OCI-LY7 (cell line): Measurements from ENCODE around the gene CXCR5. TPM values are rescaled to one million over a fixed set of nuclear protein-coding genes. Genes with fewer than 3 reads are reported as not detected.

Experiments
- BruUV-seq: library from RNA; stranded (reverse); fragments of 400-500 nt; replicated peaks from 2 replicates; lab custom pipeline; 2021; lab: Mats Ljungman, UMichigan
- CTCF ChIA-PET: fragments of 300-600 bp; sonication (Branson Sonifier 250); formaldehyde crosslinking; loops from one replicate; lab custom pipeline; 2022; ENCODE audit warnings: antibody characterized with exemption; ENCODE audit not compliant: unreplicated experiment; lab: Charles Lee
- POLR2A ChIA-PET: fragments of 300-600 bp; sonication (Branson Sonifier 250); formaldehyde crosslinking; loops from one replicate; lab custom pipeline; 2022; ENCODE audit warnings: antibody characterized with exemption; lab: Charles Lee
- DNase-seq: peaks from one replicate; pipeline ENCODE4 v3.0.0-alpha.2; 2015; ENCODE audit warnings: low spot score
- H2AFZ ChIP-seq: fragments of 200-600 bp; sonication (generic), shearing (Covaris generic); 2 replicates; pipeline ENCODE4 v1.6.1; 2014; ENCODE audit warnings: mild to moderate bottlenecking, antibody characterized with exemption, low read length, moderate library complexity
- H3K27ac ChIP-seq: fragments of 200-600 bp; sonication (generic); 2 replicates; pipeline ENCODE4 v1.5.1; 2014; ENCODE audit warnings: mixed run types, low read depth, mild to moderate bottlenecking, moderate library complexity, low read length, inconsistent platforms; ENCODE audit not compliant: poor library complexity, severe bottlenecking
- H3K36me3 ChIP-seq: fragments of 200-600 bp; sonication (generic); 2 replicates; pipeline ENCODE4 v1.6.1; 2014; ENCODE audit warnings: mild to moderate bottlenecking, antibody characterized with exemption, low read length, moderate library complexity, mixed read lengths; ENCODE audit not compliant: insufficient read depth
- H3K4me1 ChIP-seq: fragments of 200-600 bp; sonication (generic); 2 replicates; pipeline ENCODE4 v1.5.1; 2014; ENCODE audit warnings: mild to moderate bottlenecking, low read length; ENCODE audit not compliant: insufficient read depth, poor library complexity, severe bottlenecking
- H3K4me2 ChIP-seq: fragments of 200-600 bp; sonication (generic); 2 replicates; pipeline ENCODE4 v1.6.1; 2014; ENCODE audit warnings: mild to moderate bottlenecking, low read length
- H3K4me3 ChIP-seq: fragments of 200-600 bp; sonication (generic); 2 replicates; pipeline ENCODE4 v1.5.1; 2014; ENCODE audit warnings: mild to moderate bottlenecking, low read depth, low read length; ENCODE audit not compliant: poor library complexity, severe bottlenecking
- H3K79me2 ChIP-seq: fragments of 200-600 bp; sonication (generic); 2 replicates; pipeline ENCODE4 v1.6.1; 2016; ENCODE audit warnings: low read depth, mild to moderate bottlenecking, low read length, moderate library complexity, mixed read lengths; ENCODE audit not compliant: insufficient read depth
- H3K9me2 ChIP-seq: fragments of 200-600 bp; sonication (generic); 2 replicates; pipeline ENCODE4 v1.6.1; 2016; ENCODE audit warnings: mild to moderate bottlenecking, low read length, mixed read lengths; ENCODE audit not compliant: insufficient read depth
- H3K9me3 ChIP-seq: fragments of 200-600 bp; sonication (generic); 2 replicates; pipeline ENCODE4 v1.6.1; 2014; ENCODE audit warnings: mild to moderate bottlenecking, mixed run types, low read length, mixed read lengths
- H4K20me1 ChIP-seq: fragments of 200-600 bp; sonication (generic); 2 replicates; pipeline ENCODE4 v1.6.1; 2014; ENCODE audit warnings: mild to moderate bottlenecking, antibody characterized with exemption, low read length, moderate library complexity, mixed read lengths; ENCODE audit not compliant: insufficient read depth
- CTCF ChIP-seq: fragments of 200-600 bp; sonication (generic); conservative IDR thresholded peaks from 2 replicates; pipeline ENCODE4 v1.5.1; 2014; ENCODE audit warnings: mild to moderate bottlenecking, antibody characterized with exemption, low read length, moderate library complexity, mixed read lengths
- EZH2phosphoT487 ChIP-seq: fragments of 200-600 bp; sonication (generic); IDR thresholded peaks from 2 replicates; pipeline ENCODE4 v1.6.1; 2018; ENCODE audit warnings: low read depth, borderline replicate concordance, mild to moderate bottlenecking, mixed run types, antibody characterized with exemption, low read length, moderate library complexity, mixed read lengths
- intact Hi-C: fragments of 100-400 bp; cut with micrococcal nuclease; formaldehyde crosslinking; loops from one replicate; pipeline ENCODE4 v1.10.0; 2022; ENCODE audit not compliant: unreplicated experiment
- total RNA-seq, 2 experiments: library from RNA; depleted of rRNA in 1 of 2; stranded (reverse); fragments of >200 nt in 1 of 2; shearing (Covaris generic) in 1 of 2; gene quantifications; 2 replicates each; pipeline ENCODE4 v1.2.3, GENCODE V29; 2014 to 2022

CXCR5 gene
- total RNA-seq, 2 experiments from 2014 or later: 3.3 to 7.3 TPM

- DNase-seq: peak; percentile 52
- Histone ChIP-seq H3K4me2 (peak overlapping the region; percentile 17), H3K4me3 (no peak overlapping the region), H3K36me3 (no peaks in the 10 kb centered on the region), H3K27ac (no peak overlapping the region), H3K9me3 (no peaks in the 10 kb centered on the region), H2AFZ (peak overlapping the region; percentile 6; the same call in 1 of the 2 replicates), H4K20me1 (no peaks in the 10 kb centered on the region), H3K79me2 (no peaks in the 10 kb centered on the region), H3K9me2 (no peaks in the 10 kb centered on the region), H3K4me1 (peaks cover 65% of the 10 kb centered on the region)
- CTCF ChIA-PET: interaction anchor here (0.6 kb wide), 1 partner anchor 28 kb away, joined by 3 read pairs; no protein-coding TSS in a partner anchor
- TF ChIP-seq CTCF (no peak), EZH2phosphoT487 (no peak)
- intact Hi-C loops: no loop called here
- no TSS peak for BruUV-seq
- POLR2A ChIA-PET: interaction anchor here (0.6 to 4.8 kb wide), 5 partner anchors 12 to 64 kb away, joined by 3 to 46 read pairs (median 4); no protein-coding TSS in a partner anchor
Measured at GRCh38 chr11:118856314-118856713, 27.4 kb upstream of the CXCR5 start.

GRCh38 chr11:118857385-118857784, 26.3 kb upstream of the CXCR5 start:
- no peak for TF ChIP-seq EZH2phosphoT487
- TF ChIP-seq CTCF: no peak
- intact Hi-C loops: no loop called here
- H2AFZ ChIP-seq: peak overlapping the region; percentile 88
- CTCF ChIA-PET: interaction anchor here (0.9 kb wide), 1 partner anchor 13 kb away, joined by 4 read pairs; no protein-coding TSS in a partner anchor
- peak overlapping the region; percentile 44 for H3K4me2 ChIP-seq
- BruUV-seq: no TSS peak
- no peaks in the 10 kb centered on the region for H4K20me1 ChIP-seq
- POLR2A ChIA-PET: interaction anchor here (0.6 to 4.8 kb wide), 9 partner anchors 11 to 175 kb away, joined by 3 to 46 read pairs (median 3); partner anchors contain the start of gene DDX6
- H3K4me1 ChIP-seq: peaks cover 54% of the 10 kb centered on the region
- no peak overlapping the region for H3K4me3 ChIP-seq
- no peaks in the 10 kb centered on the region for H3K9me2 ChIP-seq
- DNase-seq: peak; percentile 54
- peak overlapping the region; percentile 51 for H3K27ac ChIP-seq
- H3K9me3 ChIP-seq: no peaks in the 10 kb centered on the region
- no peaks in the 10 kb centered on the region for H3K79me2 ChIP-seq
- H3K36me3 ChIP-seq: no peaks in the 10 kb centered on the region

GRCh38 chr11:118859973-118860372, 23.7 kb upstream of the CXCR5 start:
- peaks cover 49% of the 10 kb centered on the region for H3K4me1 ChIP-seq
- H3K4me3 ChIP-seq: no peak overlapping the region
- H4K20me1 ChIP-seq: no peaks in the 10 kb centered on the region
- ChIA-PET POLR2A (interaction anchor here (0.6 to 2.6 kb wide), 9 partner anchors 9 to 125 kb away, joined by 3 to 23 read pairs (median 3); no protein-coding TSS in a partner anchor), CTCF (interaction anchor here (0.5 to 1.5 kb wide), 4 partner anchors 10 to 242 kb away, joined by 3 to 6 read pairs (median 4); partner anchors contain the start of genes CXCR5 and DPAGT1)
- H3K9me3 ChIP-seq: no peaks in the 10 kb centered on the region
- H3K4me2 ChIP-seq: peak overlapping the region; percentile 21
- intact Hi-C loops: no loop called here
- no TSS peak for BruUV-seq
- no peaks in the 10 kb centered on the region for H3K9me2 ChIP-seq
- DNase-seq: no peak
- H2AFZ ChIP-seq: peak overlapping the region; percentile 56
- TF ChIP-seq CTCF (no peak), EZH2phosphoT487 (no peak)
- peak overlapping the region; percentile 40 for H3K27ac ChIP-seq
- no peaks in the 10 kb centered on the region for H3K36me3 ChIP-seq
- H3K79me2 ChIP-seq: no peaks in the 10 kb centered on the region
